GM12878 (cell line): ENCODE measurements around the gene POU6F2. TPM values are rescaled to one million over a fixed set of nuclear protein-coding genes. Genes with fewer than 3 reads are reported as not detected.

ENCODE experiments used
- ATAC-seq: fragments of 200-7000 bp; cut with Tn5 transposase; 3 replicates; pipeline ENCODE4 v1.9.1; 2020; ENCODE audit warnings: mild to moderate bottlenecking, moderate library complexity
- BruUV-seq: library from RNA; stranded (reverse); fragments of 400-500 nt; replicated peaks from 2 replicates; lab custom pipeline; 2021; lab: Mats Ljungman, UMichigan
- CTCF ChIA-PET: fragments of 300-600 bp; sonication (Branson Sonifier 250); formaldehyde crosslinking; extraction: SDS; loops from one replicate; lab custom pipeline; 2021; ENCODE audit warnings: inconsistent platforms; lab: Yijun Ruan, JAX
- POLR2A ChIA-PET: fragments of 350-600 bp; formaldehyde crosslinking; extraction: SDS; loops from one replicate; lab custom pipeline; 2021; ENCODE audit warnings: inconsistent platforms; lab: Charles Lee
- RAD21 ChIA-PET: fragments of 300-600 bp; sonication (Branson Sonifier 250); formaldehyde crosslinking; loops from one replicate; lab custom pipeline; 2023; ENCODE audit warnings: antibody characterized with exemption; ENCODE audit not compliant: unreplicated experiment; lab: Charles Lee
- SMC1A ChIA-PET: fragments of 300-600 bp; sonication (Branson Sonifier 250); formaldehyde crosslinking; loops from one replicate; lab custom pipeline; 2023; ENCODE audit not compliant: unreplicated experiment, uncharacterized antibody; lab: Charles Lee
- DNase-seq: peaks from one replicate; pipeline ENCODE4 v3.0.0-alpha.2; 2011; ENCODE audit warnings: low read depth, low spot score
- FAIRE-seq: peaks from 3 replicates; lab custom pipeline; 2011; peaks lifted over from hg19 to GRCh38; lab: Jason Lieb, UNC
- H2AFZ ChIP-seq: 2 replicates; pipeline ENCODE4 v1.6.0; 2011; ENCODE audit warnings: low read depth, low read length, control low read depth; ENCODE audit not compliant: control insufficient read depth
- H3K27ac ChIP-seq: 2 replicates; pipeline ENCODE4 v1.5.1; 2011; ENCODE audit warnings: control low read depth; ENCODE audit not compliant: control insufficient read depth, insufficient read depth
- H3K27me3 ChIP-seq, 2 experiments: replicated peaks in 1 of 2; 2 replicates each; pipeline versions ENCODE4 v1.6.0 to v1.6.1; 2011; ENCODE audit warnings: low read length in 1 of 2; ENCODE audit not compliant: control insufficient read depth in 2 of 2, insufficient read depth in 2 of 2
- H3K36me3 ChIP-seq, 2 experiments: 2 replicates each; pipeline ENCODE4 v1.5.1; 2011; ENCODE audit warnings: low read length in 1 of 2; ENCODE audit not compliant: control insufficient read depth in 2 of 2, insufficient read depth in 2 of 2
- H3K4me1 ChIP-seq: 2 replicates; pipeline ENCODE4 v1.6.1; 2011; ENCODE audit warnings: mild to moderate bottlenecking, low read length, moderate library complexity, mixed read lengths; ENCODE audit not compliant: control insufficient read depth, insufficient read depth
- H3K4me2 ChIP-seq: 2 replicates; pipeline ENCODE4 v1.6.0; 2011; ENCODE audit warnings: control low read depth; ENCODE audit not compliant: control insufficient read depth, insufficient read depth
- H3K4me3 ChIP-seq: fragments of 200-600 bp; sonication (generic); 2 replicates; pipeline ENCODE4 v1.5.1; 2016
- H3K79me2 ChIP-seq: 2 replicates; pipeline ENCODE4 v1.6.0; 2011; ENCODE audit warnings: low read length; ENCODE audit not compliant: control insufficient read depth, insufficient read depth
- H3K9ac ChIP-seq: 2 replicates; pipeline ENCODE4 v1.8.0; 2011; ENCODE audit warnings: low read length, control low read depth, mixed read lengths; ENCODE audit not compliant: control insufficient read depth, insufficient read depth
- H3K9me3 ChIP-seq: replicated peaks from 3 replicates; pipeline ENCODE4 v1.5.1; 2011; ENCODE audit warnings: mild to moderate bottlenecking, low read length; ENCODE audit not compliant: control insufficient read depth, insufficient read depth
- H4K20me1 ChIP-seq: 2 replicates; pipeline ENCODE4 v1.6.0; 2011; ENCODE audit not compliant: control insufficient read depth, insufficient read depth
- EP300 ChIP-seq, 2 experiments: fragments of 150-350 bp in 1 of 2; IDR thresholded peaks; 2 replicates each; pipeline ENCODE4 v1.6.1; 2011 to 2012; ENCODE audit warnings: low read depth in 2 of 2, low read length in 2 of 2, borderline replicate concordance in 1 of 2, improper control_type of control experiment in 1 of 2, inconsistent platforms in 1 of 2; ENCODE audit not compliant: control insufficient read depth in 1 of 2
- GABPA ChIP-seq: IDR thresholded peaks from 2 replicates; pipeline ENCODE4 v1.6.1; 2014; ENCODE audit warnings: antibody characterized with exemption, low read depth, mild to moderate bottlenecking, inconsistent platforms
- KDM1A ChIP-seq: fragments of 200-600 bp; sonication (generic); IDR thresholded peaks from 2 replicates; pipeline ENCODE4 v1.6.1; 2016; ENCODE audit warnings: borderline replicate concordance
- LARP7 ChIP-seq: fragments of 450-650 bp; IDR thresholded peaks from 2 replicates; pipeline ENCODE4 v1.6.1; 2017; ENCODE audit warnings: mild to moderate bottlenecking
- MXI1 ChIP-seq: fragments of 150-350 bp; IDR thresholded peaks from 2 replicates; pipeline ENCODE4 v1.6.1; 2011; ENCODE audit warnings: low read depth, mild to moderate bottlenecking, inconsistent platforms, low read length, improper control_type of control experiment
- NFXL1 ChIP-seq: fragments of 450-650 bp; IDR thresholded peaks from 2 replicates; pipeline ENCODE4 v1.6.1; 2017; ENCODE audit warnings: antibody characterized with exemption, mild to moderate bottlenecking, borderline replicate concordance
- RAD21 ChIP-seq: IDR thresholded peaks from 2 replicates; pipeline ENCODE4 v1.6.1; 2011; ENCODE audit warnings: mild to moderate bottlenecking, low read depth, low read length, moderate library complexity; ENCODE audit not compliant: insufficient read depth
- RAD51 ChIP-seq: fragments of 450-650 bp; IDR thresholded peaks from 2 replicates; pipeline ENCODE4 v1.6.1; 2016; ENCODE audit warnings: moderate library complexity, mild to moderate bottlenecking, inconsistent platforms
- RBBP5 ChIP-seq: fragments of 200-600 bp; sonication (generic); conservative IDR thresholded peaks from 2 replicates; pipeline ENCODE4 v1.6.1; 2016
- RELA ChIP-seq: fragments of 450-650 bp; IDR thresholded peaks from 2 replicates; pipeline ENCODE4 v1.8.0; 2014; ENCODE audit warnings: borderline replicate concordance; ENCODE audit not compliant: partially characterized antibody
- TBL1XR1 ChIP-seq: IDR thresholded peaks from 2 replicates; pipeline ENCODE4 v1.6.1; 2012; ENCODE audit warnings: low read depth, low read length, improper control_type of control experiment
- ZNF207 ChIP-seq: fragments of 450-650 bp; IDR thresholded peaks from 2 replicates; pipeline ENCODE4 v1.6.1; 2014; ENCODE audit warnings: antibody characterized with exemption, mild to moderate bottlenecking, borderline replicate concordance
- ZNF24 ChIP-seq: fragments of 450-650 bp; IDR thresholded peaks from 2 replicates; pipeline ENCODE4 v1.6.1; 2017; ENCODE audit warnings: antibody characterized with exemption, mild to moderate bottlenecking
- WGBS: methylation state at CpG from one replicate; pipeline ENCODE4 v1.1.6; 2016; ENCODE audit warnings: low lambda C conversion rate; ENCODE audit not compliant: insufficient replicate concordance, insufficient coverage; ENCODE audit errors: missing lambda C conversion rate; 5-methylcytosine and 5-hydroxymethylcytosine counted together
- in situ Hi-C: fragments of 300-500 bp; cut with MboI; formaldehyde crosslinking; loops from 9 replicates; pipeline ENCODE4 v1.14.3; 2018; ENCODE audit warnings: mixed read lengths
- intact Hi-C: fragments of 100-400 bp; cut with micrococcal nuclease; formaldehyde crosslinking; loops from one replicate; pipeline ENCODE4 v1.14.2; 2022; ENCODE audit not compliant: unreplicated experiment
- polyA plus RNA-seq, 11 experiments: library from polyadenylated mRNA; depleted of rRNA in 4 of 11; unstranded in 6 of 11; stranded (reverse) in 5 of 11; fragments of >200 nt; fragmentation: Nextera tagmentation in 4 of 11; fragmentation: Illumina TruSeq in 1 of 11; extraction: Ambion mirVana in 4 of 11; extraction: Trizol in 1 of 11; gene quantifications; 1 replicate in 1 of 11; 2 replicates in 10 of 11; pipeline versions ENCODE4 v1.2.1 to v1.2.3, GENCODE V29; 2011 to 2016; ENCODE audit warnings: inconsistent platforms in 2 of 11, missing spikeins in 2 of 11, low read depth in 1 of 11
- total RNA-seq, 4 experiments: library from RNA; depleted of rRNA in 3 of 4; stranded (reverse); fragments of >200 nt in 3 of 4; fragmentation: Illumina TruSeq in 1 of 4; extraction: Trizol in 1 of 4; gene quantifications; 2 replicates each; pipeline versions ENCODE4 v1.2.1 to v1.2.3, GENCODE V29; 2013 to 2021
- TF ChIP-seq, protein P1 (sequence below): fragments of 450-650 bp; formaldehyde crosslinking; IDR thresholded peaks from 2 replicates; pipeline ENCODE4 v1.5.0; 2022; ENCODE audit warnings: mild to moderate bottlenecking, missing genetic modification characterization
- TF ChIP-seq, protein P2 (sequence below): fragments of 450-650 bp; formaldehyde crosslinking; IDR thresholded peaks from 2 replicates; pipeline ENCODE4 v1.4.0; 2022; ENCODE audit warnings: mild to moderate bottlenecking, moderate library complexity

POU6F2 gene
- total and polyA plus RNA-seq, 10 of the 15 experiments (the other 5 are each of a cell fraction or from before 2014, with no cell fraction given): 0.10 TPM; not detected in 9

DNA sequence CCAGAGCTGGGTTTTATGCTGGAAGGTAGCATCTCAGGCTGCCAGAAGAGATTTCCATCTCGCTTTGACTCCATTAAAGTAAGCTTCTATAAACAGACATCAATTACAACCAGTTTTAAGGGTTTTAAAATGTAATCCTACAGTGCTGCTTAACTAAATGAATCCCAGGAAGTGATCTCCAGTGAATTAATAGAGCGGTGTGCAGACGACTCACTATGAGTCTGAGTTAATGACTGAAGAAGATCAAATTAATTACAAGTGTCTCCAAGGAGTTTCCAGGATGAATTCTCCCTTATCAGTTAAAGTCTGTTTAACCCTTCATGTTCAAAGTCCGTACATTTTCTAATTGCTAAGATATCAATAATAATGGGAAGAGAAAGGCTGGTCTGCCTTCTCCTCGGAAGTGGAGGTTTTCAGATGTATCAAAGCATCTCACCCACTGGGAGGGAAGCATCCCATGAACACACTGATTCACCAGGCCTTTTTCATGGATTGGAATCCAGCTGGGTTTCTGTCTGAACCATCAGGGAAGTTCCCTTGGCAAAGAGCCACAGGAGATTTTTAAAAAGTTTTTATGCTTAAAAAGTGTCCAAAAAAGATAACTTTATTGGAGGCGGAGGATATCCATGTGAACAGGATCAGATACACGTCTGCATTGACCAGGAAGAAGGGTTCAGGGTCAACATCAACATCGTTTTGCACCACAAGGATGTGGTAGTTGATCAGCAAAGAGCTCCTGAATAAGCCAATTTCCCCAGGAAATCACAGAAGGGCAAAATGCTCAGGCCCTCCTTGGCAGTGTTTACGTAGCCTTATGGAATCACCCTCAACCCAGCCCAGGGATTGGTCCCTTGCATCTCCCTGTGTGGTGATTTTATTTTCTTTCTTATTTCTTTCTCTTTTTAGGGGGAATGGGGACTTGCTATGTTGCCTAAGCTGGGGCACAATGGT, 288.2 kb downstream of the POU6F2 start:
- Histone ChIP-seq H2AFZ (no peak overlapping the region), H4K20me1 (no peaks in the 10 kb centered on the region), H3K4me1 (no peaks in the 10 kb centered on the region), H3K4me2 (no peak overlapping the region), H3K27ac (no peak overlapping the region), H3K9me3 (no peaks in the 10 kb centered on the region), H3K4me3 (no peak overlapping the region), H3K9ac (no peak overlapping the region), H3K79me2 (no peaks in the 10 kb centered on the region), H3K27me3 (no peaks in the 10 kb centered on the region), H3K36me3 (no peaks in the 10 kb centered on the region)
- in situ Hi-C loops: no loop called here
- no TSS peak for BruUV-seq
- ATAC-seq (no peak), DNase-seq (no peak), FAIRE-seq (no peak)
- POLR2A ChIA-PET: interaction anchor here (0.6 kb wide), 1 partner anchor 8 kb away, joined by 3 read pairs; no protein-coding TSS in a partner anchor
- SMC1A ChIA-PET: interaction anchor here (0.6 kb wide), 1 partner anchor 189 kb away, joined by 3 read pairs; no protein-coding TSS in a partner anchor
- intact Hi-C loops: no loop called here
- RAD21 ChIA-PET: no interaction called here
- WGBS: 23% methylated on average over 9 of the region's 9 CpGs
- CTCF ChIA-PET: no interaction called here
- TF ChIP-seq GABPA (no peak), RELA (no peak), MXI1 (no peak), NFXL1 (no peak), RBBP5 (no peak), ZNF207 (no peak), EP300 (IDR thresholded peaks at IDR 0.05; ENCODE audit: borderline replicate concordance in 1 of 2, control insufficient read depth in 1 of 2, low read depth in 2 of 2, low read length in 2 of 2) (no peak), TBL1XR1 (no peak), RAD51 (no peak), LARP7 (no peak), RAD21 (no peak), ZNF24 (no peak), KDM1A (no peak)
- TF ChIP-seq, protein P1, sequence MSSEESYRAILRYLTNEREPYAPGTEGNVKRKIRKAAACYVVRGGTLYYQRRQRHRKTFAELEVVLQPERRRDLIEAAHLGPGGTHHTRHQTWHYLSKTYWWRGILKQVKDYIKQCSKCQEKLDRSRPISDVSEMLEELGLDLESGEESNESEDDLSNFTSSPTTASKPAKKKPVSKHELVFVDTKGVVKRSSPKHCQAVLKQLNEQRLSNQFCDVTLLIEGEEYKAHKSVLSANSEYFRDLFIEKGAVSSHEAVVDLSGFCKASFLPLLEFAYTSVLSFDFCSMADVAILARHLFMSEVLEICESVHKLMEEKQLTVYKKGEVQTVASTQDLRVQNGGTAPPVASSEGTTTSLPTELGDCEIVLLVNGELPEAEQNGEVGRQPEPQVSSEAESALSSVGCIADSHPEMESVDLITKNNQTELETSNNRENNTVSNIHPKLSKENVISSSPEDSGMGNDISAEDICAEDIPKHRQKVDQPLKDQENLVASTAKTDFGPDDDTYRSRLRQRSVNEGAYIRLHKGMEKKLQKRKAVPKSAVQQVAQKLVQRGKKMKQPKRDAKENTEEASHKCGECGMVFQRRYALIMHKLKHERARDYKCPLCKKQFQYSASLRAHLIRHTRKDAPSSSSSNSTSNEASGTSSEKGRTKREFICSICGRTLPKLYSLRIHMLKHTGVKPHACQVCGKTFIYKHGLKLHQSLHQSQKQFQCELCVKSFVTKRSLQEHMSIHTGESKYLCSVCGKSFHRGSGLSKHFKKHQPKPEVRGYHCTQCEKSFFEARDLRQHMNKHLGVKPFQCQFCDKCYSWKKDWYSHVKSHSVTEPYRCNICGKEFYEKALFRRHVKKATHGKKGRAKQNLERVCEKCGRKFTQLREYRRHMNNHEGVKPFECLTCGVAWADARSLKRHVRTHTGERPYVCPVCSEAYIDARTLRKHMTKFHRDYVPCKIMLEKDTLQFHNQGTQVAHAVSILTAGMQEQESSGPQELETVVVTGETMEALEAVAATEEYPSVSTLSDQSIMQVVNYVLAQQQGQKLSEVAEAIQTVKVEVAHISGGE (CRISPR knock-in tag): no peak
- TF ChIP-seq, protein P2, sequence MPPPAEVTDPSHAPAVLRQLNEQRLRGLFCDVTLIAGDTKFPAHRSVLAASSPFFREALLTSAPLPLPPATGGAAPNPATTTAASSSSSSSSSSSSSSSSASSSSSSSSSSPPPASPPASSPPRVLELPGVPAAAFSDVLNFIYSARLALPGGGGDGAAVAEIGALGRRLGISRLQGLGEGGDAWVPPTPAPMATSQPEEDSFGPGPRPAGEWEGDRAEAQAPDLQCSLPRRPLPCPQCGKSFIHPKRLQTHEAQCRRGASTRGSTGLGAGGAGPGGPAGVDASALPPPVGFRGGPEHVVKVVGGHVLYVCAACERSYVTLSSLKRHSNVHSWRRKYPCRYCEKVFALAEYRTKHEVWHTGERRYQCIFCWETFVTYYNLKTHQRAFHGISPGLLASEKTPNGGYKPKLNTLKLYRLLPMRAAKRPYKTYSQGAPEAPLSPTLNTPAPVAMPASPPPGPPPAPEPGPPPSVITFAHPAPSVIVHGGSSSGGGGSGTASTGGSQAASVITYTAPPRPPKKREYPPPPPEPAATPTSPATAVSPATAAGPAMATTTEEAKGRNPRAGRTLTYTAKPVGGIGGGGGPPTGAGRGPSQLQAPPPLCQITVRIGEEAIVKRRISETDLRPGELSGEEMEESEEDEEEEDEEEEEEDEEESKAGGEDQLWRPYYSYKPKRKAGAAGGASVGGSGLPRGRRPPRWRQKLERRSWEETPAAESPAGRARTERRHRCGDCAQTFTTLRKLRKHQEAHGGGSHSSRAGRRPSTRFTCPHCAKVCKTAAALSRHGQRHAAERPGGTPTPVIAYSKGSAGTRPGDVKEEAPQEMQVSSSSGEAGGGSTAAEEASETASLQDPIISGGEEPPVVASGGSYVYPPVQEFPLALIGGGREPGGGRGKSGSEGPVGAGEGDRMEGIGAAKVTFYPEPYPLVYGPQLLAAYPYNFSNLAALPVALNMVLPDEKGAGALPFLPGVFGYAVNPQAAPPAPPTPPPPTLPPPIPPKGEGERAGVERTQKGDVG (CRISPR knock-in tag): no peak
